Activated CD4-positive, alpha-beta T cell treated with anti-CD3 and anti-CD28 coated beads, Interleukin-2, amount 50 U/mL, for 4 hours (primary cell): ENCODE measurements around the gene PRR16.

Source experiments
- DNase-seq, 2 experiments: peaks; one replicate each; pipeline ENCODE4 v3.0.0-alpha.2; 2020

The PRR16 gene

GRCh38 chr5:120518581-120518980 lies 54.5 kb downstream of the PRR16 start:
- DNase-seq = no peak

GRCh38 chr5:120527251-120527650 lies 63.2 kb downstream of the PRR16 start:
- no peak for DNase-seq

DNA sequence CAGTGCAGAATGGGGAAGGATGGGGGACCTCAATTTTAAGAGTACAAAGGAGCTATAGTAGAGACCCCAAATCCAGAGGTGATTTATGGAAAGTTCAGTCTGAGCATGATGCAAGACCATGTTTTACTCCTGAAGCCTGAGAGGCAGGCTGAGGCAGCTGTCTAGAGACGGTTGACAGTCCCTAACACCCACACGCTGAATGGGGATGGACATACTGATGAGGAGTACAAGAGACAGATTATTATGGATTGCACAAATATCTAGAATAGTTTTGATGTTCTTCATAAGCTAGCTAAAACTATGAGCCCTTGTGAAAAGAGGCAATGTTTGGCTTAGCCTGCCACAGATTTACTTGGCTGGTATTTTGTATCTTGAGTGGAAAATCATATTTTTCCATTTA lies 64.5 kb downstream of the PRR16 start:
- no peak for DNase-seq

DNA sequence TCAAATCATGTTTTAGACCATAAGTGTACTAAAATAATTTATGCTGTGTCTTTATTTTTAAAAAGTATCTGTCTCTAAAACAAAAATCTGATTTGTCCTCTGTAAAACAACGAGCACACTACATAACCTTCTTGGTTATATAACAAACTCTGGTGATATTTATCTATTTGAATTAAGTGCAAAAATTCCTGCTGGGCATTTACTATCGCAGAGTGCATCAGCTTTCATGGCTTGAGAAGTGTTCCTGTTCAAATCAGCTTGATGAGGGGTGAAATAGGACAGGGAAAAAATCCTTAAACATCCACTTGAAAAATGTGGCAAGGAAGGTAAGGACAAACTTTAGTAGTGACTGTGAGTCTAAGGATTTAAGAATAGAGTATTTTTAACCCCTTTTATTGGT lies 65.3 kb downstream of the PRR16 start:
- DNase-seq = no peak

- no peak for DNase-seq
Measured at GRCh38 chr5:120531215-120531614, 67.1 kb downstream of the PRR16 start.

DNA sequence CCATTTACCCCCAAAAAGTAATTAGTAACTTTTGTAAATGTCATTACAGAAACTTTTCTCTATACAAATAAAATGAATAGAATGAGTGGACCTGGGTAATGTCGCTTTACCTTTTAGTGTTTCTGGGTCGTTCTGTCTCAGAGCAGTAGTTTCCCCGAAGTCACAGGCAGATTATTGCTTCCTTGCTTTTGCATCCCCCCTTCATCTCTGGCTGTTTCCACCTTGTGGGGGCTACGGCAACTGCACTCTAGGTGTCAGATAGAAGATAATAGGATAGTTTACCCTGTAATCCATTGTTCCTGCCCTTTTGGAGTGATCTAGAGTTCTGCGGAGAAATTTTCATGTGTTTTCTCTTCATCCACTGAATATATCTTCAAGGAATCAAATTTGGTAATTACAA lies 68.7 kb downstream of the PRR16 start:
- no peak for DNase-seq

DNA sequence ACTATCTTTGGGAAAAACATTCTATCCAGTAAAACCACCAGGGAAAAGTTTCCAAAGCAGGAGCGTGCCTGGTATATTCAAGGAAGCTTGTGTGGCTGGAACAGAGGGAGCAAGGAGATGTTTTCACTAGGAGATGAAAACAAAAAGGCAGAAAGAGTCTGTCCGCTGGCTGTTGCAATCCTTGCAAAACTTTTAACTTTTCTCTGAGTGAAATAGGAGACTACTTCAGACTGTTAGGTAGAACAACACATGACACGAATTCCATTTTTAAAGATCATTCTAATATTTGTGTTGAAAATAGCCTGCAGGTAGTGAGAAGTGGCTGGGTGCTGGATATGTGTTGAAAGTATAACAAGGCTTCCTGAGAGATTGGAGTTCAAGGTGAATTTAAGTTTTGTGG lies 69.5 kb downstream of the PRR16 start:
- no peak for DNase-seq

DNA sequence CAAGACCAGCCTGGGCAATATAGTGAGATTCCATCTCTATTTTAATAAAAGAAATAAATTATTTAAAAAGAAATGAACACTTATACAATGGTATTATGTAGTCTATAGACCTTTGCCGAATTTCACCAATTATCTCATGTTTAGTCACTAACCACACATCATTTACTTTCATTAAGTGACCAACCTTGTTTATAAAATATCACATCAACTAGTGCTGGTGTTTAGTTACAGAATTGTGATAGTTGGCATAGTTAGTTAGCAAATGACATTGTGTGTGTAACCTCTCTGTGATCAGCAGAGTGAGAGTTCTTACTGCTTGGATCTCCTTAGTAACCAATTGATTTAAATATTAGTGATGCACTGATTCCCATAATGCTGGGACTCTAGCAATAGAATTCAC lies 71.8 kb downstream of the PRR16 start:
- no peak for DNase-seq

DNA sequence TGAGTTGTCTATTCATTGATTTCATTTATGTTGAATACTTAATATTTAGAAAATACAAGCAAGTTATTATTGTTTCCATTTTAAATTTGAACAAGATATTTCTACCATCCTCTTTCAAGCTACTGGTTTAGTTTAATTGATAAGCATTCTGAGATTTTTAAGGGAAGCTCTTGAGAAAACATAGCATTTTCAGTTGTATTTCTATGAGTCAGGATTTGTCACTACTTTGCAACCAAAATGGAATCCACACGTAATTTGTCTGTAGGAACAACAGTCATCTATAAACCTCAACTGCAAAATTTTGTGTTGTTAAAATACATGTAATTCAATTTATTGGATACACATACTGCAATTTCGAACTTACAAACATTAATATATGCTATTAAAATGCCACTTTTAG lies 74.0 kb downstream of the PRR16 start:
- no peak for DNase-seq

DNA sequence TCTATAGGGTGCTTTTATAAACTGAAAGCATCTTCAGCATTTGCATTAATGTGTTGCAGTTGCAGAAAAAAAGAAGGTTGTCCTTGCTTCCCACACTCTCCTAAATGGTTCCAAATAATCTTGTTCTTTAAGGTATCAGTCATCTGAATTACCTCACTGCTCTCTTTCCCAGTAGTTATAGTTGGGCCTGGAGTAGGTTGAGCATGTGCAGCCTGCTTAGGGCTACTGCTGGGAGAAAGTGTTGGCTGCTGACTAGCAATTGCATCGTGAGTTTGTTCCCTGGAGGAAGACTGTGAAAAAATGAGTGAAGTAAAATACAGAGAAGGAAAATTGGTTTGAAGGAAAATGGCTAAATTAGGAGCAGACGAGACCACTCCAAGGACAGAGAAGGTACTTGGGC lies 74.5 kb downstream of the PRR16 start:
- DNase-seq = no peak

- no peak for DNase-seq
Measured at GRCh38 chr5:120539471-120539870, 75.4 kb downstream of the PRR16 start.

GRCh38 chr5:120540097-120540496 lies 76.0 kb downstream of the PRR16 start:
- DNase-seq = no peak

DNA sequence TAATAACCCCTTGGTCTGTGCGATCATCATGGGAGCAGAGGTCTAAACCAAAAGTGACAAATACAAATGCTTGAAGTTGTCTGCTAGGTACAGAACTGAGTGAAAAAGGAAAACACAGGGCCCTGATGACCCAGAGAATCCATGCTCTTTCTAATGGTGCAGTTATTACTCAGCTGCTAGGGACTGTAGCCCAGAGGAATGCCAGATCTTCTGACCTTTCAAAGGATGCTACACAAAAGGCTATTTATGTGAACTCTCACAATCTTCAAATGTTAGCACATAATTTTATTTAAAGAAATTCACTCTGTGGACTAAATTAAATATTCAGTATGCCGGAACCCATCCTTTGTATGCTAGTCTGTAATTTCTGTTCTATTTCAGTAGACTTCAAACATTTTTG lies 79.9 kb downstream of the PRR16 start:
- DNase-seq = no peak

DNA sequence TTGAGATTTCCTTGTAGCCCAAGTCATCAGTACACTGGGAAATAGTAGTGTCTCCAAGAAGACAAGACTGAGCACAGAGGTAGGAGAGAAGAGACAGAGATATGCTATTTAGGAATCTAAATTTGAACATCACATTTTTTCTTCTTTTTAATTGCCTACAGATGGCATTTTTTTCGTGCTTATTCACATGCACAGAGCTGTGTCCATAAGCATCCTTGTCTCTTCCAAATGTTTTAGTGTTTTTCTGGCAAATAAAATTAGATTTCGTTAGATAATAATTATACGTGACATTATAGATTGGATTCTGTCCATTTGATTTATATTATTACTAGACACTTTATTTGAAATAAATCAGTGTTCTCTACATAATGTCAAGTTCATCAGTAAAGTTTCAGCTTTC lies 80.9 kb downstream of the PRR16 start:
- no peak for DNase-seq

- no peak for DNase-seq
Measured at GRCh38 chr5:120545951-120546350, 81.9 kb downstream of the PRR16 start.

GRCh38 chr5:120546922-120547321 lies 82.8 kb downstream of the PRR16 start:
- no peak for DNase-seq

GRCh38 chr5:120550358-120550757 lies 86.3 kb downstream of the PRR16 start:
- no peak for DNase-seq

DNA sequence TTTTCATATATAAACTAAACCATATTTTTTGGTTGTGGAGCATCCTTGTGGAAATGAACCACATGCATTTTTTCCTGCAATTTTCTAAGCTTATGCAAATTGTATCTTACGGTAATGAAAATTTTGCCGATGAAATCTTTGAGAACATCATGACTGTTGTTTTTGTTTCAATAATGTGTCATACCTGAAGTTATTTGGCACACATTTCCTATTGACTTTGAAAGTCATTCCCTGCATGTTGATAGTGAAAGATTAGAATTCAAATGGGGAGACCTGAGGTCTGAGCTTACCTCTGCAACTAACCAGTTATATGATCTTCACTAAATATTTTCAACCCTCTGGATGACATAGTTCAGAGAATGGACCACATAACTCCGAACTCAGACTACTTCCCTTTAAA lies 88.5 kb downstream of the PRR16 start:
- no peak for DNase-seq

DNA sequence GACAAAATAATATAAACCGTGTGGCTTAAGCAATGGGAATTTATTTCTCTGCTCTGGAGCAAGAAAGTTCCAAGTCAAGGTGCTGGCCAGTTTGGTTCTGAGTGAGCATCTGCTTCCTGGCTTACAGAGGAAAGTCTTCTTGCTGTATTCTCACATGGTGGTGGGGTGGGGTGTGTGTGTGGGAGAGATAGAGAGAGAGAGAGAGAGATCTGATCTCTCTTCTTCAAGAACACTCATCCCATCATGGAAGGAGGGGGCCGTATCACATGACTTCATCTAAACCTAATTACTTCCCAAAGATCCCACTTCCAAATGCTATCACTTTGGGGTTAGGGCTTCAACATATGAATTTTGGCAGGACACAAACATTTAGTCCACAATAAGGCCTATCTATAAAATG lies 91.2 kb downstream of the PRR16 start:
- no peak for DNase-seq

DNA sequence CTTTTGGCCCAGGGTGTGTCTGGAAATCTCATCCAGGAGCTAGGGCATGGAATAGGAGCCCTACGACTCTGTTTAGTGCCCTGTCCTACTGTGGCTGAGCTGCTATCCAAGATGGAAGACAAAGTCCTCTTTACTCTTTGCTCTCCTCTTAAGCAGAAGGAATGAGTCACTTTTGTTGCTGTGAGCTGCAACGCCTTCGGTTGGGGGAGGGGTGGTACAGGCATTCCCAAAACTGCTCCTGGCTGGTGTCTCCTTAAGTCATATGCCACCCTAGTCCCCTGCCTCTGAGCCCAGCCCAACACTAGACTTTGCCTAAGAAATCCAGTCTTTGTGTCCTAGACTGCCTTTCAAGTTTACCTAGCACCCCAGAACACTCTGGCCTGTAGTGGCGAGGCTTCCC lies 99.9 kb downstream of the PRR16 start:
- DNase-seq = no peak

DNA sequence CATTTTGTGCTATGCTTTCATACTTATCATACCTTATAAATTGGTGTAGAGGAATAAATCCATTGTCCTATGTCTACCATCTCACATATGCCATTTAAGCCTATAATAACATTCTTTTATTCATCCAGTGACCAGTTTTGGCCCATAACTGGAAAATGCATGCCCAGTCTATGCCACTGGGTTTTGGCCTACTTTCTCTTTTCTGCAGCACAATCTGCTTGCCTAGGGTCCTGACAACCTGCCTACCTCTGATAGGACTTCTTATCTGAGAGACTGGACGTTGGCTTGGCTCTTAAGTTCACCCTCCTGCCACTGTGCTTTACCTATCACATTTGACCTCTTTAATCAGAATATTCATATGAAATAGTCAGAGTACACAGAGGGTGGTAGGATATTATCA lies 103.0 kb downstream of the PRR16 start:
- no peak for DNase-seq

- DNase-seq = no peak
Measured at GRCh38 chr5:120567921-120568320, 103.8 kb downstream of the PRR16 start.

DNA sequence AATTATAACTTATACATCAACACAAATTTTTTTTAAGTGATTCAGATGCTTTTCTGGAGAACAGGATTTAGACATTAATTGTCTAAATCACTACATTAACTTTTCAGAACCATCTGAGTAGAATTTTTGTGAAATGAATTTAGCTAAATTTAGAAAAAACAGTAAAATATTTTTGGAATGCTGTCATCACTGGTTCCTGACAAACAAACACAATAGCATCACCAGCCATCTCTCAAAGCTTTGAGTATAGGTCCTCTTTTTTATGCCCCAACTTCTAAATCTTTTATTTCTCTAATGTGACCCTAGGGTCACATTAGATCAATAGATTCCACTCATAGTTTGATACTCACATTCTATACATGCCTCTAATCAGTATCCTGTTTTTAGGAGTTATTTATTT lies 104.6 kb downstream of the PRR16 start:
- no peak for DNase-seq

GRCh38 chr5:120576588-120576987 lies 112.5 kb downstream of the PRR16 start:
- DNase-seq = no peak

GRCh38 chr5:120582635-120583034 lies 118.5 kb downstream of the PRR16 start:
- no peak for DNase-seq

DNA sequence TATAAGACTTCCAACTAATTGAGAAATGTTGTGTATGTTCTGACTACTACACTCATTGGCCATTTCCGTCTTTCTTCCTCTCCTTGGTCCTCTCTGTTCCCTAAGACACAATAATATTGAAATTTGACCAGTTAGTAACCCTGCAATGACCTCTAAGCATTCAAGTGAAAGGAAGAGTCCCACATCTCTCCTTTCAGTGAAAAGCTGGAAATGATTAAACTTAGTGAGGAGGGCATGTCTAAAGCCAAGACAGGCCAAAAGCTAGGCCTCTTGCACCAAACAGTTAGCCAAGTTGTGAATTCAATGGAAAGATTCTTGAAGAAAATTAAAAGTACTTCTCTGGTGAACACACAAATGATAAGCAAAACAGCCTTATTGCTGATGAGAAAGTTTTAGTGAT lies 122.5 kb downstream of the PRR16 start:
- DNase-seq = no peak
